COR-L47 (cell line): ENCODE results near the gene MUC20.
"Not testable (repeated sequence)": the region's sequence is repeated elsewhere in the genome, so short reads cannot be mapped to it uniquely, and the experiment has no call there.

Experiments
- DNase-seq: peaks from one replicate; lab custom pipeline; 2025; lab: John Stamatoyannopoulos, UW

The MUC20 gene

GRCh38 chr3:195731356-195731905 lies 10.7 kb downstream of the MUC20 start:
- no peak for DNase-seq

GRCh38 chr3:195732940-195733339 lies 12.2 kb downstream of the MUC20 start:
- no peak for DNase-seq

- no peak for DNase-seq
These were observed 14.4 kb downstream of the MUC20 start for GRCh38 chr3:195735036-195735695.

GRCh38 chr3:195736866-195737490 lies 16.2 kb downstream of the MUC20 start:
- no peak for DNase-seq

GRCh38 chr3:195737782-195738181 lies 17.0 kb downstream of the MUC20 start:
- not testable (repeated sequence) for DNase-seq

GRCh38 chr3:195738274-195739044 lies 17.7 kb downstream of the MUC20 start:
- no peak for DNase-seq

GRCh38 chr3:195739561-195740111 lies 18.9 kb downstream of the MUC20 start:
- no peak for DNase-seq

GRCh38 chr3:195744437-195744836 lies 23.7 kb downstream of the MUC20 start:
- DNase-seq, result no peak

- DNase-seq, result no peak
These were observed 25.6 kb downstream of the MUC20 start for GRCh38 chr3:195746346-195746745.

- no peak for DNase-seq
These were observed 26.0 kb downstream of the MUC20 start for GRCh38 chr3:195746751-195747150.

GRCh38 chr3:195748661-195749060 lies 27.9 kb downstream of the MUC20 start:
- DNase-seq, result no peak

GRCh38 chr3:195749101-195749500 lies 28.3 kb downstream of the MUC20 start:
- DNase-seq, result not testable (repeated sequence)

- DNase-seq, result no peak
These were observed 30.2 kb downstream of the MUC20 start for GRCh38 chr3:195750797-195751520.

- peak; percentile 65 for DNase-seq
These were observed 30.8 kb downstream of the MUC20 start for GRCh38 chr3:195751560-195751959.

GRCh38 chr3:195752066-195752465 lies 31.3 kb downstream of the MUC20 start:
- DNase-seq, result no peak

- no peak for DNase-seq
These were observed 32.0 kb downstream of the MUC20 start for GRCh38 chr3:195752546-195753331.

- no peak for DNase-seq
These were observed 32.8 kb downstream of the MUC20 start for GRCh38 chr3:195753581-195753980.

- no peak for DNase-seq
These were observed 33.4 kb downstream of the MUC20 start for GRCh38 chr3:195754141-195754540.

GRCh38 chr3:195754906-195755305 lies 34.1 kb downstream of the MUC20 start:
- no peak for DNase-seq

- no peak for DNase-seq
These were observed 34.6 kb downstream of the MUC20 start for GRCh38 chr3:195755391-195755790.
